WTC11 (cell line): ENCODE results near the gene GRPEL2. TPM values are rescaled to one million over a fixed set of nuclear protein-coding genes. Genes with fewer than 3 reads are reported as not detected.

Experiments used
- ATAC-seq: fragments of 200-7000 bp; cut with Tn5 transposase; 2 replicates; pipeline ENCODE4 v1.10.0; 2021; ENCODE audit warnings: mild to moderate bottlenecking, moderate library complexity
- CTCF ChIA-PET: fragments of 300-600 bp; sonication (Branson Sonifier 250); formaldehyde crosslinking; loops from one replicate; lab custom pipeline; 2021; ENCODE audit warnings: antibody characterized with exemption; lab: Charles Lee
- POLR2A ChIA-PET: fragments of 350-600 bp; sonication (Branson Sonifier 250); formaldehyde crosslinking; loops from one replicate; lab custom pipeline; 2021; ENCODE audit warnings: antibody characterized with exemption; lab: Charles Lee
- DNase-seq: peaks from one replicate; pipeline ENCODE4 v3.0.0; 2021; ENCODE audit warnings: low spot score
- H3K27ac Mint-ChIP-seq: 2 replicates; pipeline ENCODE4 v1.8.0; 2021; ENCODE audit warnings: mixed read lengths
- H3K27me3 Mint-ChIP-seq: 2 replicates; pipeline ENCODE4 v1.8.0; 2021; ENCODE audit warnings: low read depth, mild to moderate bottlenecking, moderate library complexity, mixed read lengths
- H3K36me3 Mint-ChIP-seq: 2 replicates; pipeline ENCODE4 v1.8.0; 2021; ENCODE audit warnings: mixed read lengths
- H3K4me1 Mint-ChIP-seq: 2 replicates; pipeline ENCODE4 v1.8.0; 2022; ENCODE audit warnings: mixed read lengths
- H3K4me3 Mint-ChIP-seq: 2 replicates; pipeline ENCODE4 v1.8.0; 2021; ENCODE audit warnings: mild to moderate bottlenecking, moderate library complexity, mixed read lengths
- H3K9me3 Mint-ChIP-seq: 2 replicates; pipeline ENCODE4 v1.8.0; 2021; ENCODE audit warnings: mixed read lengths
- ATF2 ChIP-seq: sonication (generic); formaldehyde crosslinking; IDR thresholded peaks from 2 replicates; pipeline ENCODE4 v1.8.1; 2022; ENCODE audit warnings: low read depth, missing genetic modification reagents, borderline replicate concordance
- ELF4 ChIP-seq: sonication (generic); formaldehyde crosslinking; IDR thresholded peaks from 2 replicates; pipeline ENCODE4 v1.8.1; 2022; ENCODE audit warnings: low read depth, mild to moderate bottlenecking, moderate library complexity, missing genetic modification reagents
- HMGA2 ChIP-seq: fragments of 250-450 bp; sonication (Bioruptor Pico); IDR thresholded peaks from 2 replicates; pipeline ENCODE4 v1.4.0; 2021; ENCODE audit warnings: mild to moderate bottlenecking, moderate library complexity
- IRF2 ChIP-seq: sonication (generic); formaldehyde crosslinking; IDR thresholded peaks from 2 replicates; pipeline ENCODE4 v1.8.0; 2022; ENCODE audit warnings: low read depth, missing genetic modification reagents, borderline replicate concordance
- JUN ChIP-seq: sonication (generic); formaldehyde crosslinking; IDR thresholded peaks from 2 replicates; pipeline ENCODE4 v1.8.0; 2023; ENCODE audit warnings: mild to moderate bottlenecking, missing genetic modification reagents
- KAT7 ChIP-seq: sonication (generic); formaldehyde crosslinking; IDR thresholded peaks from 2 replicates; pipeline ENCODE4 v1.8.1; 2023; ENCODE audit warnings: missing genetic modification reagents, mild to moderate bottlenecking, borderline replicate concordance
- MYBL2 ChIP-seq: sonication (generic); formaldehyde crosslinking; IDR thresholded peaks from 2 replicates; pipeline ENCODE4 v1.8.1; 2023; ENCODE audit warnings: mild to moderate bottlenecking, moderate library complexity, missing genetic modification reagents
- NFYB ChIP-seq: sonication (generic); formaldehyde crosslinking; conservative IDR thresholded peaks from 2 replicates; pipeline ENCODE4 v1.8.0; 2022; ENCODE audit warnings: low read depth, missing genetic modification reagents
- NR2C2 ChIP-seq: sonication (generic); formaldehyde crosslinking; IDR thresholded peaks from 2 replicates; pipeline ENCODE4 v1.8.0; 2022; ENCODE audit warnings: mild to moderate bottlenecking, missing genetic modification reagents
- OVOL2 ChIP-seq: fragments of 250-450 bp; sonication (Bioruptor Pico); IDR thresholded peaks from 2 replicates; pipeline ENCODE4 v1.9.0; 2021; ENCODE audit warnings: mild to moderate bottlenecking, borderline replicate concordance
- PRDM15 ChIP-seq: sonication (generic); formaldehyde crosslinking; IDR thresholded peaks from 2 replicates; pipeline ENCODE4 v1.8.0; 2022; ENCODE audit warnings: missing genetic modification reagents
- SOX15 ChIP-seq: fragments of 250-450 bp; sonication (Bioruptor Pico); IDR thresholded peaks from 2 replicates; pipeline ENCODE4 v1.9.0; 2021; ENCODE audit warnings: mild to moderate bottlenecking
- TP53 ChIP-seq: sonication (generic); formaldehyde crosslinking; IDR thresholded peaks from 2 replicates; pipeline ENCODE4 v1.8.1; 2023; ENCODE audit warnings: mild to moderate bottlenecking, missing genetic modification reagents
- ZBTB21 ChIP-seq: sonication (generic); formaldehyde crosslinking; IDR thresholded peaks from 2 replicates; pipeline ENCODE4 v1.8.1; 2023; ENCODE audit warnings: mild to moderate bottlenecking, missing genetic modification reagents, borderline replicate concordance
- ZNF138 ChIP-seq: sonication (generic); formaldehyde crosslinking; conservative IDR thresholded peaks from 2 replicates; pipeline ENCODE4 v1.8.1; 2022; ENCODE audit warnings: mild to moderate bottlenecking, moderate library complexity, missing genetic modification reagents
- ZNF396 ChIP-seq: fragments of 250-450 bp; sonication (Bioruptor Pico); IDR thresholded peaks from 2 replicates; pipeline ENCODE4 v1.8.0; 2021; ENCODE audit warnings: mild to moderate bottlenecking, moderate library complexity, borderline replicate concordance
- total RNA-seq: library from RNA; stranded (reverse); gene quantifications from 3 replicates; pipeline ENCODE4 v1.2.3, GENCODE V29; 2021
- TF ChIP-seq, protein P1 (sequence below): sonication (generic); formaldehyde crosslinking; IDR thresholded peaks from 2 replicates; pipeline ENCODE4 v1.8.1; 2022; ENCODE audit warnings: missing genetic modification reagents, borderline replicate concordance
- TF ChIP-seq, protein P2 (sequence below): sonication (generic); formaldehyde crosslinking; IDR thresholded peaks from 2 replicates; pipeline ENCODE4 v1.8.1; 2023; ENCODE audit warnings: mild to moderate bottlenecking, moderate library complexity, missing genetic modification reagents

GRPEL2 gene
- total RNA-seq, 1 experiment from 2014 or later: 48.6 TPM

DNA sequence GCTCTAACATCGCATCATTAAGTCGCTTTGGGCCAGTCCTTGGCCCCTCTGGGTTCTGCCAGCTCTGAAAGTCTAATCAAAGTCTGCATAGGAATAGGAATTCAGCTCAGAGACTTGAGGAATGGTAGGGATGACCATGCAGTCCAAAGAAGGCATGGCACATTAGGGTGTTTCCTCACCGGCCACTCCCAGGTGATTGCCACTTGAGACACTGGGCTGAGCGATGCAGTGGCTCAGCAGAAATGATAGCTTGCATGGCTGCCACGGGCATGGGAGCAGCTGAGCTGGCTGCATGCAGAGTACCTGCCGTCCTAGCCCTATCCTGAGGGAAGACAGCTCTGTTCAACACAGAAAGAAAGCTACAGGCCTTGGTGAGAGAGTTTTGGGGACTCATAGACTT is 44.9 kb upstream of the GRPEL2 start:
- Mint-ChIP-seq H3K9me3 (no peaks in the 10 kb centered on the region), H3K36me3 (no peaks in the 10 kb centered on the region), H3K4me1 (peaks cover 11% of the 10 kb centered on the region), H3K27me3 (no peaks in the 10 kb centered on the region)
- CTCF ChIA-PET: interaction anchor here (1.0 to 1.4 kb wide), 3 partner anchors 14 to 134 kb away, joined by 3 to 4 read pairs (median 3); no protein-coding TSS in a partner anchor
- no peak for DNase-seq
- TF ChIP-seq MYBL2 (no peak), ELF4 (CRISPR knock-in tag) (no peak), ZNF138 (CRISPR knock-in tag) (no peak), ZNF396 (CRISPR knock-in tag) (no peak), OVOL2 (CRISPR knock-in tag) (no peak), TP53 (CRISPR knock-in tag) (no peak), NR2C2 (CRISPR knock-in tag) (no peak), ATF2 (CRISPR knock-in tag) (no peak), HMGA2 (CRISPR knock-in tag) (no peak)
- TF ChIP-seq, protein P1, sequence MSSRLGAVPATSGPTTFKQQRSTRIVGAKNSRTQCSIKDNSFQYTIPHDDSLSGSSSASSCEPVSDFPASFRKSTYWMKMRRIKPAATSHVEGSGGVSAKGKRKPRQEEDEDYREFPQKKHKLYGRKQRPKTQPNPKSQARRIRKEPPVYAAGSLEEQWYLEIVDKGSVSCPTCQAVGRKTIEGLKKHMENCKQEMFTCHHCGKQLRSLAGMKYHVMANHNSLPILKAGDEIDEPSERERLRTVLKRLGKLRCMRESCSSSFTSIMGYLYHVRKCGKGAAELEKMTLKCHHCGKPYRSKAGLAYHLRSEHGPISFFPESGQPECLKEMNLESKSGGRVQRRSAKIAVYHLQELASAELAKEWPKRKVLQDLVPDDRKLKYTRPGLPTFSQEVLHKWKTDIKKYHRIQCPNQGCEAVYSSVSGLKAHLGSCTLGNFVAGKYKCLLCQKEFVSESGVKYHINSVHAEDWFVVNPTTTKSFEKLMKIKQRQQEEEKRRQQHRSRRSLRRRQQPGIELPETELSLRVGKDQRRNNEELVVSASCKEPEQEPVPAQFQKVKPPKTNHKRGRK (CRISPR knock-in tag): no peak
- TF ChIP-seq, protein P2, sequence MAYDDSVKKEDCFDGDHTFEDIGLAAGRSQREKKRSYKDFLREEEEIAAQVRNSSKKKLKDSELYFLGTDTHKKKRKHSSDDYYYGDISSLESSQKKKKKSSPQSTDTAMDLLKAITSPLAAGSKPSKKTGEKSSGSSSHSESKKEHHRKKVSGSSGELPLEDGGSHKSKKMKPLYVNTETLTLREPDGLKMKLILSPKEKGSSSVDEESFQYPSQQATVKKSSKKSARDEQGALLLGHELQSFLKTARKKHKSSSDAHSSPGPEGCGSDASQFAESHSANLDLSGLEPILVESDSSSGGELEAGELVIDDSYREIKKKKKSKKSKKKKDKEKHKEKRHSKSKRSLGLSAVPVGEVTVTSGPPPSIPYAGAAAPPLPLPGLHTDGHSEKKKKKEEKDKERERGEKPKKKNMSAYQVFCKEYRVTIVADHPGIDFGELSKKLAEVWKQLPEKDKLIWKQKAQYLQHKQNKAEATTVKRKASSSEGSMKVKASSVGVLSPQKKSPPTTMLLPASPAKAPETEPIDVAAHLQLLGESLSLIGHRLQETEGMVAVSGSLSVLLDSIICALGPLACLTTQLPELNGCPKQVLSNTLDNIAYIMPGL (CRISPR knock-in tag): no peak
- TF ChIP-seq, all 79 proteins: peak for 0
- POLR2A ChIA-PET: no interaction called here
- Mint-ChIP-seq H3K27ac (no peak overlapping the region), H3K4me3 (no peak overlapping the region)
- no peak for ATAC-seq

DNA sequence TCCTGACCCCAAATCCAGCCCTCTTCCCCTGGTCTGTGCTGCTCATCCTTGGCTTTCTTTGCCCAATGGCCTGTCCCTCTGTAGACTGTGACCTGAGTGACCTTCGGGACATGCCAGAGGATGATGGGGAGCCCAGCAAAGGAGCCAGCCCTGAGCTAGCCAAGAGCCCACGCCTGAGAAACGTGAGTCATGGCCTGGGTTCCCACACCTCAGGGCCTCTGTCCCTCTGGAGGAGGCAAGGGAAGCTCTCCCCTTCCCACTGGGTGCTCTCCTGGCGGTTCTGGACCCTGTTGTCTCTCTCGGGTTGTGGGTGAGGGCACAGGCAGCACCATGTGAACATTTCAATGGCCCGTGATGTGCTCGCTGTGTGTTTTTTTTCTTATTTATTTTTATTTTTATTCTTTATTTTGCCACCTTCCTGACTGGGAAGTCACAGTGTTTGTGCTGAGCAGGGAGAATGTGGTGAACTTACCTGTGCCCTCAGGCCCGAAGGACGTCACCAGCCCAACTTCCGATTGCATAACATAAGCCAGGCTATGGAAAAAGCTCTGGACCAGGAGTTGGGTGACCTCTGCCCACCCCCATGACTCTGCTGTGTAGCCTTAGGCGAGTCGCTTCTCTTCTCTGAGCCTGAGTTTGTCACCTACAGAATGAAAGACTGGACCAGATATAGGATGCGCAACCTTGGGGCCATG is 44.1 kb upstream of the GRPEL2 start:
- DNase-seq: no peak
- ChIA-PET POLR2A (no interaction called here), CTCF (interaction anchor here (1.0 to 1.4 kb wide), 4 partner anchors 10 to 133 kb away, joined by 3 to 4 read pairs (median 3); no protein-coding TSS in a partner anchor)
- H3K27me3 Mint-ChIP-seq: no peaks in the 10 kb centered on the region
- H3K36me3 Mint-ChIP-seq: no peaks in the 10 kb centered on the region
- TF ChIP-seq NFYB (CRISPR knock-in tag): no peak
- no peak for TF ChIP-seq PRDM15 (CRISPR knock-in tag)
- TF ChIP-seq KAT7 (CRISPR knock-in tag): no peak
- no peak for TF ChIP-seq IRF2 (CRISPR knock-in tag)
- no peak for TF ChIP-seq TP53 (CRISPR knock-in tag)
- TF ChIP-seq SOX15: no peak
- no peak for TF ChIP-seq OVOL2 (CRISPR knock-in tag)
- TF ChIP-seq ZBTB21 (CRISPR knock-in tag): no peak
- no peak for TF ChIP-seq JUN (CRISPR knock-in tag)
- TF ChIP-seq HMGA2 (CRISPR knock-in tag): no peak
- no peak for TF ChIP-seq ATF2 (CRISPR knock-in tag)
- peaks cover 5% of the 10 kb centered on the region for H3K4me1 Mint-ChIP-seq
- no peak overlapping the region for H3K27ac Mint-ChIP-seq
- no peak overlapping the region for H3K4me3 Mint-ChIP-seq
- H3K9me3 Mint-ChIP-seq: no peaks in the 10 kb centered on the region
- no peak for ATAC-seq
